AG09319 (cell line): ENCODE results near the gene ABCA1.

ENCODE experiments used
- DNase-seq: peaks from one replicate; pipeline ENCODE4 v3.0.0-alpha.2; 2010; ENCODE audit warnings: low read depth; ENCODE audit errors: extremely low read depth
- CTCF ChIP-seq: IDR thresholded peaks from 2 replicates; pipeline ENCODE4 v1.5.1; 2011; ENCODE audit warnings: low read depth, mild to moderate bottlenecking, inconsistent platforms, low read length, moderate library complexity

Gene ABCA1

GRCh38 chr9:104800068-104800785, 127.7 kb downstream of the ABCA1 start:
- DNase-seq = no peak
- no peak for TF ChIP-seq CTCF

GRCh38 chr9:104798209-104798995, 129.6 kb downstream of the ABCA1 start:
- no peak for DNase-seq
- TF ChIP-seq CTCF = no peak

GRCh38 chr9:104795857-104796256, 132.1 kb downstream of the ABCA1 start:
- DNase-seq = no peak
- no peak for TF ChIP-seq CTCF

GRCh38 chr9:104795082-104795481, 132.9 kb downstream of the ABCA1 start:
- TF ChIP-seq CTCF = no peak
- no peak for DNase-seq

GRCh38 chr9:104794070-104794469, 133.9 kb downstream of the ABCA1 start:
- DNase-seq = no peak
- no peak for TF ChIP-seq CTCF

- no peak for DNase-seq
- TF ChIP-seq CTCF = no peak
These were observed 139.7 kb downstream of the ABCA1 start for GRCh38 chr9:104788251-104788650.

GRCh38 chr9:104787306-104788015, 140.5 kb downstream of the ABCA1 start:
- TF ChIP-seq CTCF = no peak
- no peak for DNase-seq
